ENCODE measurements around the gene ALX3.

DNA sequence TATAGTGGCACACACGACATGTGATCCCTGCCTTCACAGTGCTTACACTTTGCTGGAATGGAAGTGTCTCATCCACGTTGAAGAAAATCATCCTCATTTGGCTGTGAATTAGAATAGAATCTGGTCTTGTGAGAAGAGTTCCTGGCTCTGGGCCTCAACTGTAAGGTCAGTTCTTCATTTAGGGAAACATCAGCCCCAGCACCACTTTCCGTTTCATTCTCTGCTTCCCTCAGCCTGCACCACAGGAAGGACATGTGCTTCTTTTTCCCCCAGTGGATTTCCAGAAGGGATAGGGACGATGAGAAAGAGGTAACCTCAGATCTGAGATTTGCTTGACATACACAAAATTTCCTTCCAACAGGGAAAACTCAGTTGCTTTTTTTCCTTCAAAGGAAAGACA is 3.7 kb upstream of the ALX3 start:
- TF ChIP-seq, protein P1, sequence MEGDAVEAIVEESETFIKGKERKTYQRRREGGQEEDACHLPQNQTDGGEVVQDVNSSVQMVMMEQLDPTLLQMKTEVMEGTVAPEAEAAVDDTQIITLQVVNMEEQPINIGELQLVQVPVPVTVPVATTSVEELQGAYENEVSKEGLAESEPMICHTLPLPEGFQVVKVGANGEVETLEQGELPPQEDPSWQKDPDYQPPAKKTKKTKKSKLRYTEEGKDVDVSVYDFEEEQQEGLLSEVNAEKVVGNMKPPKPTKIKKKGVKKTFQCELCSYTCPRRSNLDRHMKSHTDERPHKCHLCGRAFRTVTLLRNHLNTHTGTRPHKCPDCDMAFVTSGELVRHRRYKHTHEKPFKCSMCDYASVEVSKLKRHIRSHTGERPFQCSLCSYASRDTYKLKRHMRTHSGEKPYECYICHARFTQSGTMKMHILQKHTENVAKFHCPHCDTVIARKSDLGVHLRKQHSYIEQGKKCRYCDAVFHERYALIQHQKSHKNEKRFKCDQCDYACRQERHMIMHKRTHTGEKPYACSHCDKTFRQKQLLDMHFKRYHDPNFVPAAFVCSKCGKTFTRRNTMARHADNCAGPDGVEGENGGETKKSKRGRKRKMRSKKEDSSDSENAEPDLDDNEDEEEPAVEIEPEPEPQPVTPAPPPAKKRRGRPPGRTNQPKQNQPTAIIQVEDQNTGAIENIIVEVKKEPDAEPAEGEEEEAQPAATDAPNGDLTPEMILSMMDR (conservative IDR thresholded peaks at IDR 0.05; ENCODE audit: low read depth, low read length) = no peak
- TF ChIP-seq SMC3 (IDR thresholded peaks at IDR 0.05; ENCODE audit: low read depth, low read length) (no peak), MAFK (IDR thresholded peaks at IDR 0.05; ENCODE audit: low read depth, low read length) (no peak), MAZ (IDR thresholded peaks at IDR 0.05; ENCODE audit: borderline replicate concordance, low read depth, low read length) (no peak), RCOR1 (IDR thresholded peaks at IDR 0.05; ENCODE audit: insufficient replicate concordance, low read length) (no peak), MXI1 (IDR thresholded peaks at IDR 0.05; ENCODE audit: borderline replicate concordance, low read depth, low read length) (no peak), USF2 (IDR thresholded peaks at IDR 0.05; ENCODE audit: low read depth, low read length) (no peak), CHD1 (IDR thresholded peaks at IDR 0.05; ENCODE audit: low read depth, low read length) (no peak), POLR2A (IDR thresholded peaks at IDR 0.05; ENCODE audit: low read depth, low read length) (no peak), RAD21 (IDR thresholded peaks at IDR 0.05; ENCODE audit: low read length) (no peak), FOS (IDR thresholded peaks at IDR 0.05; ENCODE audit: low read depth, low read length) (no peak), RFX5 (IDR thresholded peaks at IDR 0.05; ENCODE audit: low read depth, low read length) (no peak), BHLHE40 (IDR thresholded peaks at IDR 0.05; ENCODE audit: low read depth, low read length) (no peak)
- TF ChIP-seq, protein P2, sequence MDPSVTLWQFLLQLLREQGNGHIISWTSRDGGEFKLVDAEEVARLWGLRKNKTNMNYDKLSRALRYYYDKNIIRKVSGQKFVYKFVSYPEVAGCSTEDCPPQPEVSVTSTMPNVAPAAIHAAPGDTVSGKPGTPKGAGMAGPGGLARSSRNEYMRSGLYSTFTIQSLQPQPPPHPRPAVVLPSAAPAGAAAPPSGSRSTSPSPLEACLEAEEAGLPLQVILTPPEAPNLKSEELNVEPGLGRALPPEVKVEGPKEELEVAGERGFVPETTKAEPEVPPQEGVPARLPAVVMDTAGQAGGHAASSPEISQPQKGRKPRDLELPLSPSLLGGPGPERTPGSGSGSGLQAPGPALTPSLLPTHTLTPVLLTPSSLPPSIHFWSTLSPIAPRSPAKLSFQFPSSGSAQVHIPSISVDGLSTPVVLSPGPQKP (IDR thresholded peaks at IDR 0.05; ENCODE audit: borderline replicate concordance, low read depth, low read length) = no peak
